ENCODE data around the gene PRELID1.

- TF ChIP-seq CTCF (IDR thresholded peaks at IDR 0.05) (no peak), POLR2A (IDR thresholded peaks at IDR 0.05) (no peak), POLR2AphosphoS5 (IDR thresholded peaks at IDR 0.05) (no peak)
These were observed 11.1 kb downstream of the PRELID1 start for GRCh38 chr5:177314376-177315342.

All from transverse colon (tissue), 4 donors.